COLO668 (cell line): Measurements from ENCODE around the gene TMCC1.
"Not testable (repeated sequence)": the region's sequence is repeated elsewhere in the genome, so short reads cannot be mapped to it uniquely, and the experiment has no call there.

ENCODE experiments used
- DNase-seq: peaks from one replicate; lab custom pipeline; 2025; ENCODE audit not compliant: unreplicated experiment; lab: John Stamatoyannopoulos, UW

Gene TMCC1

GRCh38 chr3:129837065-129837642, 56.4 kb downstream of the TMCC1 start:
- no peak for DNase-seq

GRCh38 chr3:129836381-129837064, 57.0 kb downstream of the TMCC1 start:
- DNase-seq = no peak

- no peak for DNase-seq
These were observed 58.3 kb downstream of the TMCC1 start for GRCh38 chr3:129835198-129835597.

GRCh38 chr3:129834580-129834979, 58.9 kb downstream of the TMCC1 start:
- no peak for DNase-seq

GRCh38 chr3:129831942-129832341, 61.6 kb downstream of the TMCC1 start:
- not testable (repeated sequence) for DNase-seq

GRCh38 chr3:129831503-129831902, 62.0 kb downstream of the TMCC1 start:
- DNase-seq = no peak

GRCh38 chr3:129829640-129830039, 63.9 kb downstream of the TMCC1 start:
- DNase-seq = peak; percentile 8

GRCh38 chr3:129827765-129828164, 65.7 kb downstream of the TMCC1 start:
- DNase-seq = no peak

GRCh38 chr3:129824926-129825541, 68.5 kb downstream of the TMCC1 start:
- peak; percentile 18 for DNase-seq

- DNase-seq = no peak
These were observed 70.8 kb downstream of the TMCC1 start for GRCh38 chr3:129822679-129823078.

- DNase-seq = no peak
These were observed 71.3 kb downstream of the TMCC1 start for GRCh38 chr3:129822241-129822640.

- DNase-seq = no peak
These were observed 72.9 kb downstream of the TMCC1 start for GRCh38 chr3:129820587-129820986.

- DNase-seq = no peak
These were observed 80.9 kb downstream of the TMCC1 start for GRCh38 chr3:129812589-129812988.

GRCh38 chr3:129809297-129809696, 84.2 kb downstream of the TMCC1 start:
- DNase-seq = no peak

- DNase-seq = no peak
These were observed 97.4 kb downstream of the TMCC1 start for GRCh38 chr3:129796146-129796545.

GRCh38 chr3:129795186-129796010, 98.1 kb downstream of the TMCC1 start:
- DNase-seq = no peak

GRCh38 chr3:129794311-129795185, 99.0 kb downstream of the TMCC1 start:
- peak; percentile 48 for DNase-seq

- DNase-seq = no peak
These were observed 99.6 kb downstream of the TMCC1 start for GRCh38 chr3:129793942-129794310.

- no peak for DNase-seq
These were observed 100.2 kb downstream of the TMCC1 start for GRCh38 chr3:129793319-129793718.

GRCh38 chr3:129783470-129783869, 110.0 kb downstream of the TMCC1 start:
- no peak for DNase-seq

GRCh38 chr3:129778871-129779270, 114.6 kb downstream of the TMCC1 start:
- DNase-seq = no peak
